ENCODE data around the gene SERINC5. TPM values are rescaled to one million over a fixed set of nuclear protein-coding genes. Genes with fewer than 3 reads are reported as not detected.
"Not testable (repeated sequence)": the region's sequence is repeated elsewhere in the genome, so short reads cannot be mapped to it uniquely, and the experiment has no call there.

Gene SERINC5
- total and polyA plus RNA-seq, 2 of the 4 experiments (the other 2 are of a cell fraction) = 5.0 to 8.1 TPM

GRCh38 chr5:80302636-80303035 lies 46.8 kb upstream of the SERINC5 start (continued):
- TF ChIP-seq RAD21 (IDR thresholded peaks at IDR 0.05; ENCODE audit: low read length) = no peak
- TF ChIP-seq FOS (IDR thresholded peaks at IDR 0.05; ENCODE audit: low read depth, low read length) = no peak
- no peak for TF ChIP-seq MAFK (IDR thresholded peaks at IDR 0.05; ENCODE audit: low read depth, low read length)
- no peak for TF ChIP-seq USF2 (IDR thresholded peaks at IDR 0.05; ENCODE audit: low read depth, low read length)
- no peak for TF ChIP-seq SMC3 (IDR thresholded peaks at IDR 0.05; ENCODE audit: low read depth, low read length)

GRCh38 chr5:80301342-80301741 lies 45.5 kb upstream of the SERINC5 start:
- H4K20me1 ChIP-seq (ENCODE audit: insufficient read depth, low read length); H3K9me1 ChIP-seq (ENCODE audit: insufficient read depth, low read length); H3K27ac ChIP-seq (ENCODE audit: insufficient read depth, low read length); H3K79me1 ChIP-seq (ENCODE audit: low read depth in 1 of 2, low read length in 2 of 2); H3K9ac ChIP-seq (ENCODE audit: low read depth, low read length); H2AK9ac ChIP-seq (replicated peaks; ENCODE audit: low read depth, low read length, poor library complexity); H3K27me3 ChIP-seq (ENCODE audit: control insufficient read depth, insufficient read depth, low read length); CTCF ChIA-PET; H2AK5ac ChIP-seq (ENCODE audit: low read depth, low read length); H2BK20ac ChIP-seq (ENCODE audit: low read depth, low read length); H4K91ac ChIP-seq (ENCODE audit: insufficient read depth, low read depth, low read length); H2BK120ac ChIP-seq (ENCODE audit: low read depth, low read length); H4K5ac ChIP-seq (ENCODE audit: low read depth, low read length); H3K4me3 ChIP-seq (ENCODE audit: insufficient read depth, low read depth, low read length); BruUV-seq (replicated peaks); H3K4me2 ChIP-seq (ENCODE audit: low read depth, low read length); H3K36me3 ChIP-seq (ENCODE audit: control insufficient read depth, insufficient read depth, low read length); H2AFZ ChIP-seq (replicated peaks; ENCODE audit: low read length, poor library complexity); H2BK15ac ChIP-seq (ENCODE audit: low read depth, low read length); H2BK5ac ChIP-seq (ENCODE audit: low read depth, low read length, poor library complexity, severe bottlenecking); H3K14ac ChIP-seq (replicated peaks; ENCODE audit: low read depth, low read length); H3K18ac ChIP-seq (ENCODE audit: low read depth, low read length); ATAC-seq (ENCODE audit: low read depth); in situ Hi-C loops (cut with MboI; ENCODE audit: low sequenced_read_pairs); POLR2A ChIA-PET (ENCODE audit: unreplicated experiment); H3K23ac ChIP-seq (ENCODE audit: low read depth, low read length); H3K56ac ChIP-seq (ENCODE audit: extremely low read depth, insufficient read depth, low read length); H4K8ac ChIP-seq (ENCODE audit: low read depth in 2 of 2, low read length in 2 of 2); DNase-seq; intact Hi-C loops (cut with micrococcal nuclease); H3K4me1 ChIP-seq (ENCODE audit: control insufficient read depth, insufficient read depth, low read length); H3K9me3 ChIP-seq (ENCODE audit: control insufficient read depth, insufficient read depth, low read length); dilution Hi-C loops (cut with HindIII; ENCODE audit: low sequenced_read_pairs, unreplicated experiment); H3K4ac ChIP-seq (ENCODE audit: low read depth, low read length): not testable (repeated sequence)
- WGBS, 2 experiments (ENCODE audit: extremely low coverage in 2 of 2, insufficient read length in 1 of 2) = no CpG with 5 or more reads among the region's 34 CpGs

GRCh38 chr5:80300796-80301195 lies 44.9 kb upstream of the SERINC5 start:
- CTCF ChIA-PET; H2BK20ac ChIP-seq (ENCODE audit: low read depth, low read length); H3K27me3 ChIP-seq (ENCODE audit: control insufficient read depth, insufficient read depth, low read length); H2BK120ac ChIP-seq (ENCODE audit: low read depth, low read length); H3K9me3 ChIP-seq (ENCODE audit: control insufficient read depth, insufficient read depth, low read length); POLR2A ChIA-PET (ENCODE audit: unreplicated experiment); H3K79me1 ChIP-seq (ENCODE audit: low read depth in 1 of 2, low read length in 2 of 2); H3K9ac ChIP-seq (ENCODE audit: low read depth, low read length); DNase-seq; H2BK5ac ChIP-seq (ENCODE audit: low read depth, low read length, poor library complexity, severe bottlenecking); H3K18ac ChIP-seq (ENCODE audit: low read depth, low read length); H3K23ac ChIP-seq (ENCODE audit: low read depth, low read length); H3K56ac ChIP-seq (ENCODE audit: extremely low read depth, insufficient read depth, low read length); intact Hi-C loops (cut with micrococcal nuclease); H4K20me1 ChIP-seq (ENCODE audit: insufficient read depth, low read length); H2AK9ac ChIP-seq (replicated peaks; ENCODE audit: low read depth, low read length, poor library complexity); ATAC-seq (ENCODE audit: low read depth); H3K14ac ChIP-seq (replicated peaks; ENCODE audit: low read depth, low read length); H4K5ac ChIP-seq (ENCODE audit: low read depth, low read length); H4K91ac ChIP-seq (ENCODE audit: insufficient read depth, low read depth, low read length); H3K9me1 ChIP-seq (ENCODE audit: insufficient read depth, low read length); H4K8ac ChIP-seq (ENCODE audit: low read depth in 2 of 2, low read length in 2 of 2); H2AK5ac ChIP-seq (ENCODE audit: low read depth, low read length); H2BK15ac ChIP-seq (ENCODE audit: low read depth, low read length); H3K4me2 ChIP-seq (ENCODE audit: low read depth, low read length); H2AFZ ChIP-seq (replicated peaks; ENCODE audit: low read length, poor library complexity); H3K36me3 ChIP-seq (ENCODE audit: control insufficient read depth, insufficient read depth, low read length); BruUV-seq (replicated peaks); in situ Hi-C loops (cut with MboI; ENCODE audit: low sequenced_read_pairs); H3K4me1 ChIP-seq (ENCODE audit: control insufficient read depth, insufficient read depth, low read length); H3K27ac ChIP-seq (ENCODE audit: insufficient read depth, low read length); dilution Hi-C loops (cut with HindIII; ENCODE audit: low sequenced_read_pairs, unreplicated experiment); H3K4me3 ChIP-seq (ENCODE audit: insufficient read depth, low read depth, low read length); H3K4ac ChIP-seq (ENCODE audit: low read depth, low read length): not testable (repeated sequence)
- WGBS, 2 experiments (ENCODE audit: extremely low coverage in 2 of 2, insufficient read length in 1 of 2) = no CpG with 5 or more reads among the region's 27 CpGs
